ENCODE data around the gene JAZF1.

DNA sequence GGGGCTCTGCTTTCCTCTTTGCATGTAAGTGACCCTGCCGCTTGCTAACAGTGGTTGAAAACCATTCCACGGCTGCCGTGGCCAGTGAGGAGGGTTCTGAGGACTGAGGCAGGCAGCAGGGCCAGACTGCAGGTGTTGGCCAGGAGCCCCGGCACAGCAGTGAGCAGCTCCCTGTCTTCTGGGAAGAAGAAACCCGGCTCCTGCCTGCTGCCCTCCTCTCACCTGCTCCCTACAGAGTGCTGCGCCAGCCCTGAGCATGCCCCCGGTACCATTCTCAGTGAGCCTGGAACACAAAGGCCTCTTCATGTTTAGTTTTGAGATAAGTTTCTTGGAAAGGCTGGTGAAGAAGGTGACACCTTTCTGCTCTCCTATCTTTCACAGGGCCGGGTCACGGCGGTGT lies 240.7 kb downstream of the JAZF1 start:
- TF ChIP-seq, protein P1, sequence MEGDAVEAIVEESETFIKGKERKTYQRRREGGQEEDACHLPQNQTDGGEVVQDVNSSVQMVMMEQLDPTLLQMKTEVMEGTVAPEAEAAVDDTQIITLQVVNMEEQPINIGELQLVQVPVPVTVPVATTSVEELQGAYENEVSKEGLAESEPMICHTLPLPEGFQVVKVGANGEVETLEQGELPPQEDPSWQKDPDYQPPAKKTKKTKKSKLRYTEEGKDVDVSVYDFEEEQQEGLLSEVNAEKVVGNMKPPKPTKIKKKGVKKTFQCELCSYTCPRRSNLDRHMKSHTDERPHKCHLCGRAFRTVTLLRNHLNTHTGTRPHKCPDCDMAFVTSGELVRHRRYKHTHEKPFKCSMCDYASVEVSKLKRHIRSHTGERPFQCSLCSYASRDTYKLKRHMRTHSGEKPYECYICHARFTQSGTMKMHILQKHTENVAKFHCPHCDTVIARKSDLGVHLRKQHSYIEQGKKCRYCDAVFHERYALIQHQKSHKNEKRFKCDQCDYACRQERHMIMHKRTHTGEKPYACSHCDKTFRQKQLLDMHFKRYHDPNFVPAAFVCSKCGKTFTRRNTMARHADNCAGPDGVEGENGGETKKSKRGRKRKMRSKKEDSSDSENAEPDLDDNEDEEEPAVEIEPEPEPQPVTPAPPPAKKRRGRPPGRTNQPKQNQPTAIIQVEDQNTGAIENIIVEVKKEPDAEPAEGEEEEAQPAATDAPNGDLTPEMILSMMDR (IDR thresholded peaks at IDR 0.05), result no peak
- TF ChIP-seq EP300 (IDR thresholded peaks at IDR 0.05), result no peak

All from gastroesophageal sphincter (tissue), 3 donors.